Astrocyte of the spinal cord (primary cell): Measurements from ENCODE around the gene WDR44.
"Not testable (repeated sequence)": the region's sequence is repeated elsewhere in the genome, so short reads cannot be mapped to it uniquely, and the experiment has no call there.

Experiments
- DNase-seq: peaks from one replicate; pipeline ENCODE4 v3.0.0; 2011; ENCODE audit warnings: low read depth, low spot score
- H3K4me3 ChIP-seq: 2 replicates; pipeline ENCODE4 v1.5.1; 2011; ENCODE audit warnings: low read depth, mild to moderate bottlenecking, low read length, moderate library complexity
- in situ Hi-C: cut with HindIII; loops from 2 replicates; pipeline ENCODE4 v1.10.0; 2017; ENCODE audit warnings: low sequenced_read_pairs
- TF ChIP-seq, protein P1 (sequence below): IDR thresholded peaks from 2 replicates; pipeline ENCODE4 v1.5.1; 2012; ENCODE audit warnings: low read depth, mild to moderate bottlenecking, low read length, inconsistent platforms

The WDR44 gene

DNA sequence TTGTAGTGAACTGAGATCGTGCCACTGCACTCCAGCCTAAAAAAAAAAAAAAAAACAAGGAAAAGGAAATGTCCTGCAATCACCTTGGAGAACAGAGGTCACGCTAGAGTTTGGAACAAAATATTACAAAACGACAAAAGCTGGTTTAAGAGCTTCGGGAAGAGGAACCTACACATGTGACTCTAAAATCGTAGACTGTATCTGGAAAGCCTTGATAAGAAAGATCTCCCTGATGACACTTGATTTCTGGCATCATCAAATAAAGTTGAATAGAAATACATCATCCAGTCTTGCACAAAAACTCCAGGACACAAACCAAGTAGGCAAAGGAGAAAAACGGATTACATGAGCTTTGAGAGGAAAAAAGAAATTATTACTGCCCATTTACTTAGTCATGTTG, 118.6 kb downstream of the WDR44 start:
- in situ Hi-C loops: no loop called here
- no peak for DNase-seq
- no peak overlapping the region for H3K4me3 ChIP-seq
- TF ChIP-seq, protein P1, sequence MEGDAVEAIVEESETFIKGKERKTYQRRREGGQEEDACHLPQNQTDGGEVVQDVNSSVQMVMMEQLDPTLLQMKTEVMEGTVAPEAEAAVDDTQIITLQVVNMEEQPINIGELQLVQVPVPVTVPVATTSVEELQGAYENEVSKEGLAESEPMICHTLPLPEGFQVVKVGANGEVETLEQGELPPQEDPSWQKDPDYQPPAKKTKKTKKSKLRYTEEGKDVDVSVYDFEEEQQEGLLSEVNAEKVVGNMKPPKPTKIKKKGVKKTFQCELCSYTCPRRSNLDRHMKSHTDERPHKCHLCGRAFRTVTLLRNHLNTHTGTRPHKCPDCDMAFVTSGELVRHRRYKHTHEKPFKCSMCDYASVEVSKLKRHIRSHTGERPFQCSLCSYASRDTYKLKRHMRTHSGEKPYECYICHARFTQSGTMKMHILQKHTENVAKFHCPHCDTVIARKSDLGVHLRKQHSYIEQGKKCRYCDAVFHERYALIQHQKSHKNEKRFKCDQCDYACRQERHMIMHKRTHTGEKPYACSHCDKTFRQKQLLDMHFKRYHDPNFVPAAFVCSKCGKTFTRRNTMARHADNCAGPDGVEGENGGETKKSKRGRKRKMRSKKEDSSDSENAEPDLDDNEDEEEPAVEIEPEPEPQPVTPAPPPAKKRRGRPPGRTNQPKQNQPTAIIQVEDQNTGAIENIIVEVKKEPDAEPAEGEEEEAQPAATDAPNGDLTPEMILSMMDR: no peak

DNA sequence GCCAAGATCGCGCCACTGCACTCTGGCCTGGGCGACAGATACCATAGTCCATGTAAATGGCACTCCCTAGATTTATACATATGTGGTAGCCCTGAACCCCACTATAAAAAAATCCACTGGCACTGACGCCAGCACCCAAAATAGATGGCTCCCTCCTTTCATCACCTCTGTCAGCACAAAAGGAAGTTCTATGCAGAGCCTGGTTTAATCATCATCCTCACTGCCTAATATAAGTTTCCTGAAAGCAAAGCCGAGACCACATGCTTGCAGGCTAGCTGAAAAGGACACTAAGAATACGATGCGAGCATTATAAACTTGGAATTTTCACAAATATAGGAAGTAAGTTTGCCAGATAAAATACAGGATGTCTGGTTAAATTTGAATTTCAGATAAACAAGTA, 122.2 kb downstream of the WDR44 start:
- in situ Hi-C loops: no loop called here
- no peak overlapping the region for H3K4me3 ChIP-seq
- TF ChIP-seq, protein P1: no peak
- no peak for DNase-seq

DNA sequence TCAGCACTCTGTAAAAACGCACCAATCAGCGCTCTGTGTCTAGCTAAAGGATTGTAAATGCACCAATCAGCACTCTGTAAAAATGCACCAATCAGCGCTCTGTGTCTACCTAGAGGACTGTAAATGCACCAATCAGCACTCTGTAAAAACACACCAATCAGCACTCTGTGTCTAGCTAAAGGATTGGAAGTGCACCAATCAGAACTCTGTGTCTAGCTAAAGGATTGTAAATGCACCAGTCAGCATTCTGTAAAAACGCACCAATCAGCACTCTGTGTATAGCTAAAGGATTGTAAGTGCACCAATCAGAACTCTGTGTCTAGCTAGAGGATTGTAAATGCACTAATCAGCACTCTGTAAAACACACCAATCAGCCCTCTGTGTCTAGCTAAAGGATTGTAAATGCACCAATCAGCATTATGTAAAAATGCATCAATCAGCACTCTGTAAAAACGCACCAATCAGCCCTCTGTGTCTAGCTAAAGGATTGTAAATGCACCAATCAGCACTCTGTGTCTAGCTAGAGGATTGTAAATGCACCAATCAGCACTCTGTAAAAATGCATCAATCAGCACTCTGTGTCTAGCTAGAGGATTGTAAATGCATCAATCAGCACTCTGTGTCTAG, 124.9 kb downstream of the WDR44 start:
- in situ Hi-C loops, DNase-seq, H3K4me3 ChIP-seq: not testable (repeated sequence)

DNA sequence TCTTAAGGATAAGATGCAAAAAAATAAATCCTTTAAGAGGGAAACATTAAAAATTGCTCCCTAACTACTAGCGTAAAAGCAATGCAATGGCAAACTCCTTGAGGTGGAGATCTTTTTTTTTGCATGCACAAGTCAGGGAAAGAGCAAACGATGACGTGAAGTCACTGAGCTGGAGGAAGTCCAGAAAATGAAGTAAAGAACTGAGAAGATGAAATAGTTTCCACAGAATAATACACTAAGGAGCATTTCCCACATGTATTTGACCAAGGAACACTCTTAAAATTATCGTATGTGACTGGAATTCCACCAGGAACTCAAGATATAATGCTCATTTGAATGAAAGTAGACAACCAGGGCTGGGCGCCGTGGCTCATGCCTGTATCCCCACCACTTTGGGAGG, 128.7 kb downstream of the WDR44 start:
- DNase-seq: no peak

DNA sequence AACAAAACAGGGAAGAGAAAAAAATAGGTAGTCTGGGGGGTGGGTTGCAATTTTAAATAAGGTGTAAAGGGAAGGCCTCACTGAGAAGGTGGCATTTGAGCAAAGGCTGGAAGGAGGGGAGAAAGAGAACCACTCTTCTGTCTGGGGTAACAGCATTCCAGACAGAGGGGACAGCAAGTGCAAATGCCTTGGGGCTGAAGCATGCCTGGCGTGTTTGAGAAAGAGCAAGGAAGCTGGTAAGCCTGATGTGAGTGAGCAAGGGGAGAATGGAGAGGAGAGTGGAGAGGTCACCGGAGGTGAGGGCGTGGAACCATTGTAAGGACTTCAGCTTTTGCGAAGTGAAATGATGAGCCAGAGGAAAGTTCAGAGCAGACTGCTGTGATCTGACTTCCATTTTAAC, 130.0 kb downstream of the WDR44 start:
- TF ChIP-seq, protein P1: no peak
- no peak overlapping the region for H3K4me3 ChIP-seq
- in situ Hi-C loops: no loop called here
- no peak for DNase-seq

More for the DNA sequence above, 128.7 kb downstream of the WDR44 start:
- in situ Hi-C loops: no loop called here
- TF ChIP-seq, protein P1: no peak
- no peak overlapping the region for H3K4me3 ChIP-seq

DNA sequence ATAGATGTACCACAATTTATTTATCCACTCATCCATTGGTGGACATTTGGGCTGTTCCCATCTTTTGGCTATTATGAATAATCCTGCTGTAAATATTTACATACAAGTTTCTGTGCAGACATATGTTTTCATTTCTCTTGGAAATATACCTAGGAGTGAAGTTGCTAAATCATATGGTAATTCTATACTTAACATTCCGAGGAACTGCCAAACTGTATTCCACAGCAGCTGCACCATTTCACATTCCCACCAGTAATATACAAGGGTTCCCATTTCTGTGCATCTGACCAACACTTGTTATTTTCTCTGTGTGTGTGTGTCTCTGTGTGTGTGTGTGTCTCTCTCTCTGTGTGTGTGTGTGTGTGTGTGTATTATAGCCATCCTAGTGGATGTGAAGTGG, 134.3 kb downstream of the WDR44 start:
- in situ Hi-C loops: no loop called here
- no peak for DNase-seq
- TF ChIP-seq, protein P1: no peak
- H3K4me3 ChIP-seq: no peak overlapping the region

DNA sequence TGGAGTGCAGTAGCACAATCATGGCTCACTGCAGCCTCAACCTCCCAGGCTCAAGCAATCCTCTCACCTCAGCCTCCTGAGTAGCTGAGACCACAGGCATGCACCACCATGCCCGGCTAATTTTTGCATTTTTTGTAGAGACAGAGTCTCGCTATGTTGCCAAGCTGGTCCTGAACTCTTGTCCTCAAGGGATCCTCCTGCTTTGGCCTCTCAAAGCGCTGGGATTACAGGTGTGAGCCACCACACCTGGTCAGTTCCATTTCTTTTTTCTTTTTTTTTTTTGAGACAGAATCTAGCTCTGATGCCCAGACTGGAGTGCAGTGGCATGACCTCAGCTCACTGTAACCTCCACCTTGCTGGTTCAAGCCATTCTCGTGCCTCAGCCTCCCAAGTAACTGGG, 136.5 kb downstream of the WDR44 start:
- H3K4me3 ChIP-seq, in situ Hi-C loops: not testable (repeated sequence)

DNA sequence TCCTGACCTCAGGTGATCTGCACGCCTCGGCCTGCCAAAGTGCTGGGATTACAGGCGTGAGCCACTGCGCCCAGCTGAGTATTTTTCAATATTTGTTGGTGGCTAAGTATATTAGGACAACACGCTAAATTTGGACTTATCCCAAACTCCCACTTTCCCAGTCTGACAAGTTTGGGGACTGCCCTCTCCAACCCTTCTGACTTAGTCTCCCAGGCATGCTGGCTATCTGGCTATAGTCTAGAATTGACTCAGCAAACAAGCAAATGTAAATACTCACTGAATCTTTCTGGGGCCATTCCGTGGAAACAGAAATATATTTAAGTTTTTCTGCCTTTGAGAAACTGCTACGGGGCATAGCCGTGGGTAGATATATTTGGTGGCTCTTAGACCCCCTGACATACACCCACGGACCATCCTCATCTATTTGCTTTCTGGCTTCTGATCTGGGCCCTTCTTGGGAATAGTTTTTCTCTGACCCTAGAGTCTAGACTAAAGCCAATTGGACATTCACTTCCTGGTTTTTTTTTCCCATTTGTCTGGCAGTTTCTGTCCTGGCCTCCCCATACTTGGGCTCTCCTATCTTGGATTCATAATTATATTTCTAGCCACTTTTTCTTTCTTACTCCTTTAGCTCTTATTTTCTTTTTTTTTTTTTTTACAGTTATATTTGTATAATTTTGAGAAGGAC, 138.5 kb downstream of the WDR44 start:
- TF ChIP-seq, protein P1: no peak
- DNase-seq: no peak
- in situ Hi-C loops: no loop called here
- no peak overlapping the region for H3K4me3 ChIP-seq

More for the DNA sequence above, 136.5 kb downstream of the WDR44 start:
- DNase-seq: not testable (repeated sequence)

DNA sequence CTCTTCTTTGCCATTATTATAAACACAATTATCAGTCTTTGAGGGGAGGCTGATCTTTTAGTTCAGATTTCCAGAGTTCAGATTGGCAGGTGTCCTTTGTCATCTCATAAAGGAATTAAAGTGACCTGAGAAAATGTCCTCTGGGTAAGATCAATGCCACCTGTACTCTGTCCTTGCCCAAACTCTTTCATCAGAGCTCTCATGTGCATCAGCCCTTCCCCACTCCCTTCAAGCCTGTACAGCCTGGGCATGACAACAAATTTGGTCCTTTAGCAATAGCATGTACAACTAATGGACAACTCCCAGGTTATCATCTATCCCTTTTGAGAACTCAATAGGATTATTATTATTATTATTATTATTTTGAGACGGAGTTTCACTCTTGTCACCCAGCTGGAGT, 140.8 kb downstream of the WDR44 start:
- DNase-seq, H3K4me3 ChIP-seq, in situ Hi-C loops: not testable (repeated sequence)
